Lung (tissue), 16 donors: Measurements from ENCODE around the gene GDPD3. TPM values are rescaled to one million over a fixed set of nuclear protein-coding genes. Genes with fewer than 3 reads are reported as not detected.

ENCODE experiments used
- ATAC-seq: fragments of 200-7000 bp; cut with Tn5 transposase; one replicate; pipeline ENCODE4 v1.9.1; 2020; ENCODE audit warnings: moderate number of reproducible peaks; ENCODE audit not compliant: insufficient read depth, low FRiP score
- DNase-seq, 3 donors: peaks; one replicate each; pipeline ENCODE4 v3.0.0-alpha.2; 2013 to 2017
- H3K27ac ChIP-seq, 2 donors: one replicate each; pipeline ENCODE4 v1.5.1; 2013; ENCODE audit warnings: mild to moderate bottlenecking in 2 of 2, moderate library complexity in 2 of 2, control low read depth in 1 of 2, inconsistent platforms in 1 of 2, low read depth in 1 of 2, low read length in 1 of 2
- H3K27me3 ChIP-seq, 3 donors: one replicate each; pipeline ENCODE4 v1.5.1; 2013; ENCODE audit warnings: low read length in 2 of 3; ENCODE audit not compliant: control insufficient read depth in 3 of 3, insufficient read depth in 3 of 3
- H3K36me3 ChIP-seq, 4 donors: one replicate each; pipeline ENCODE4 v1.5.1; 2013; ENCODE audit warnings: low read length in 4 of 4, mild to moderate bottlenecking in 1 of 4, moderate library complexity in 1 of 4; ENCODE audit not compliant: control insufficient read depth in 4 of 4, insufficient read depth in 4 of 4
- H3K4me1 ChIP-seq, 5 donors: one replicate each; pipeline ENCODE4 v1.5.1; 2013; ENCODE audit warnings: low read length in 5 of 5, mild to moderate bottlenecking in 2 of 5, moderate library complexity in 1 of 5; ENCODE audit not compliant: control insufficient read depth in 5 of 5, insufficient read depth in 5 of 5
- H3K4me3 ChIP-seq: one replicate; pipeline ENCODE4 v1.5.1; 2013; ENCODE audit warnings: mild to moderate bottlenecking, control low read depth, moderate library complexity
- H3K9ac ChIP-seq, 2 donors: one replicate each; pipeline ENCODE4 v1.5.1; 2013; ENCODE audit warnings: low read length in 2 of 2, control low read depth in 1 of 2; ENCODE audit not compliant: insufficient read depth in 1 of 2
- H3K9me3 ChIP-seq, 4 donors: one replicate each; pipeline ENCODE4 v1.5.1; 2013; ENCODE audit warnings: low read length in 3 of 4, mild to moderate bottlenecking in 1 of 4, moderate library complexity in 1 of 4; ENCODE audit not compliant: control insufficient read depth in 4 of 4, insufficient read depth in 3 of 4
- CTCF ChIP-seq: IDR thresholded peaks from 2 replicates; pipeline ENCODE4 v1.5.1; 2012; ENCODE audit warnings: mild to moderate bottlenecking; ENCODE audit errors: control extremely low read depth, extremely low read depth
- WGBS, 2 donors: extraction: QIAGEN DNeasy Blood & Tissue Kit; methylation state at CpG; one replicate each; pipeline ENCODE4 v1.1.7; 2013; 5-methylcytosine and 5-hydroxymethylcytosine counted together
- long read RNA-seq, 5 donors: transcript quantifications; one replicate each; lab custom pipeline, GENCODE V29; 2026
- polyA plus RNA-seq, 2 donors: library from polyadenylated mRNA; stranded (reverse); fragments of 200-250 nt; gene quantifications; one replicate each; pipeline ENCODE4 v1.2.1, GENCODE V29; 2013
- total RNA-seq, 2 donors: library from RNA; depleted of rRNA in 1 of 2; stranded (reverse); fragments of >200 nt in 1 of 2; gene quantifications; one replicate each; pipeline ENCODE4 v1.2.1, GENCODE V29; 2014 to 2021
- donor health status: control.
- donor health status: control.
- donor health status: Bipolar disorder and iron deficiency.
- donor health status: healthy.
- donor health status: DM: yes; HTN: yes; CAD: no.

GDPD3 gene
- total RNA-seq = 1 to 10 TPM; 5.1 to 5.8 TPM
- polyA plus RNA-seq = 1 to 10 TPM; 4.1 to 6.0 TPM
- long read RNA-seq, donor 1 = 0 reads
- long read RNA-seq, donor 2, partial matches to known transcripts = 0 of 1 reads
- long read RNA-seq, donor 2, other reads (novel, unspliced or antisense) = 0 of 1 reads
- long read RNA-seq, donor 3 = 0 reads
- long read RNA-seq, donor 4 = 0 reads
- long read RNA-seq, donor 5, partial matches to known transcripts = 0 of 3 reads
- long read RNA-seq, donor 5, other reads (novel, unspliced or antisense) = 0 of 3 reads

- Histone ChIP-seq H3K36me3 (peaks cover 0 to 49% (median 28%) of the 10 kb centered on the region in 4 donors), H3K9me3 (no peaks in the 10 kb centered on the region), H3K27ac (peak within 1 kb of the TSS in 1 of 2 donors; percentile 0), H3K27me3 (no peaks in the 10 kb centered on the region), H3K4me3 (no peak within 1 kb of the TSS), H3K4me1 (peaks cover 0 to 3% (median 0%) of the 10 kb centered on the region in 5 donors), H3K9ac (no peak within 1 kb of the TSS)
- WGBS, 2 donors = 75 to 85% methylated on average over 20 of the region's 20 CpGs
- DNase-seq = no peak
- ATAC-seq = no peak
- no peak for TF ChIP-seq CTCF
Observed at GRCh38 chr16:30113031-30113710, at the start of gene GDPD3. Gene GDPD3 (minus strand): TSS chr16:30113537. CDS start chr16:30113478, 59 bp downstream.

- no peaks in the 10 kb centered on the region for H3K9me3 ChIP-seq
- H3K4me1 ChIP-seq = no peaks in the 10 kb centered on the region
- no peaks in the 10 kb centered on the region for H3K27me3 ChIP-seq
- H3K36me3 ChIP-seq = no peaks in the 10 kb centered on the region
- no peak overlapping the region for H3K9ac ChIP-seq
- 70 to 78% methylated on average over 1 of the region's 1 CpG for WGBS, 2 donors
- no peak overlapping the region for H3K4me3 ChIP-seq
- no peak for TF ChIP-seq CTCF
- no peak overlapping the region for H3K27ac ChIP-seq
- no peak for DNase-seq
- no peak for ATAC-seq
Observed at GRCh38 chr16:30157214-30157613, 43.9 kb upstream of the GDPD3 start.

- Histone ChIP-seq H3K36me3 (no peaks in the 10 kb centered on the region), H3K9ac (no peak overlapping the region), H3K27me3 (no peaks in the 10 kb centered on the region), H3K9me3 (no peaks in the 10 kb centered on the region), H3K27ac (no peak overlapping the region), H3K4me1 (no peaks in the 10 kb centered on the region), H3K4me3 (no peak overlapping the region)
- WGBS, 2 donors = 94 to 100% methylated on average over 5 of the region's 5 CpGs
- no peak for TF ChIP-seq CTCF
- DNase-seq = no peak
- ATAC-seq = no peak
Observed at GRCh38 chr16:30155188-30155587, 41.9 kb upstream of the GDPD3 start.
